GM21717 (cell line): ENCODE data around the gene SLCO4A1.

Experiments
- ATAC-seq: cut with Tn5 transposase; IDR thresholded peaks from one replicate; pipeline ENCODE4 v1.9.1; 2021; ENCODE audit warnings: mild to moderate bottlenecking, moderate library complexity; ENCODE audit not compliant: unreplicated experiment

SLCO4A1 gene

DNA sequence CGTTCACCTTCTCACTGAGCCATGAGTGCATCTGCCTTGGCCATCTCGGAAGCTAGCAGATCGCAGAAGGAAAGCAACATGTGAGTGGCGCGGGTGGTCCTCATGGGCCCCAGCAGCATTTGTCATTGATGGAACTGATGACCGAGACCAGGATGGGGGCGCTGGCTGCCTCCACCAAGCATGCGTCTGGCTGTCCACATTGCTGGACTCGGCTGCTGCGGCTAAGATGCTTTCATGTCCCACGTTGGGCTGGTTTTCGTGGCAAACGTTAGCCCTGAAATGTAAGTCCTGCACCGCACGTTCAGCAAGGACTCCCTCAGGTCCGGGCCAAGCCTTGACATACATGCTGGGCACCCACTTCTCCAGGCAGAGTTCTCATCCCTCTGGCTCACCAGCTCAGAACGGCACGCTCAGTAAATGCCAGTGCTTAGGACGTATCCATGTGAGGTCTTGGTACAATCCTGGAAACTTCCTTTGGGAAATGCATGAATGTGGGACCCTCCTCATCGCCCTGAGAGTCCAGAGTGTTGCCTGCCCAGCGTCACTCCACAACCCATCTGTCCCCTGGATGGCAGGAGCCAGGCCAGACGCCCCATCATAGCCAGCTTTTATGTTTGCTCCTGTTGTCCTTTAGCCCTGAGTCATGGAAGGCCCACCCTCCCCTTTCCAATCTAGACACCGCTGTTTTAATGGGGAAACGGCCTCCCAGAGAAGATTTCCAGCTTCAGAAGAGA lies 8.4 kb downstream of the SLCO4A1 start:
- ATAC-seq: no peak

DNA sequence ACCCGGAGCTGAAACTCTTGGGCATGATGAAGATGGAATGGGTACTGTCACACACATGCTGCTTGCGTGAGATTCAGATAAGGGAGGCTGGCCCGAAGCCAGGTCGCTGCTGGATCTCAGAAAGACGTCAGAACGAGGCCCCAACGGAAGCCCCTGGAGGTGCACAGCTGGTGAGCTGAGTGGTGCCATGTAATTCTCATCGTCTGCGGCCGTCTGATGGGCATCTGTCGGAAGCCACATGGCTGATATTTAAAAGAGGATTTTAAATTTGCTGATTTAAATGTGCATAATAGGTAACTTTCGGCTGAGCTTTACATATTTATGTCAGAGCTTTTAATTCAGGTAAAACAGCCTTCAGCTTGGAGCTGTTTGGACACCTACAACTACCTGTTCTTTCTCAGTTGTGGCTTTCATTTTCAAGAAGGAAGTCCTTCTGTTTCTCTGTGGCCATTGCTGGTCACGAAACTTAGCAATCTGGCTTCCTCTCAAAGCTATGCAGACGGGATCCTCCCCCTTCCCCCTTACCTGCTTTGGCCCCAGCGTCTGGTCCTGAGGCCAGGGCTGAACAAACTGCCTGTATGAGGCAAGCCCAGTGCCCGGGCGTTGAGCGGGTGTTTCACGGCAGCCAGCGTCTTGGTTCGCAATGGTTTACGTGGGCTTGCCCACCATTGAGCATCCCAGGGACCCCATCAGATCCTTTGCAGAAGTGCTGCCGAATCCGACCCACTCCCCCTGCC lies 9.2 kb downstream of the SLCO4A1 start:
- peak; percentile 43 for ATAC-seq

GRCh38 chr20:62652041-62652893 lies 10.0 kb downstream of the SLCO4A1 start:
- peak; percentile 38 for ATAC-seq

GRCh38 chr20:62652894-62653305 lies 10.6 kb downstream of the SLCO4A1 start:
- ATAC-seq: no peak

- no peak for ATAC-seq
Measured at GRCh38 chr20:62653373-62653772, 11.1 kb downstream of the SLCO4A1 start.

- no peak for ATAC-seq
Measured at GRCh38 chr20:62653951-62654685, 11.8 kb downstream of the SLCO4A1 start.

DNA sequence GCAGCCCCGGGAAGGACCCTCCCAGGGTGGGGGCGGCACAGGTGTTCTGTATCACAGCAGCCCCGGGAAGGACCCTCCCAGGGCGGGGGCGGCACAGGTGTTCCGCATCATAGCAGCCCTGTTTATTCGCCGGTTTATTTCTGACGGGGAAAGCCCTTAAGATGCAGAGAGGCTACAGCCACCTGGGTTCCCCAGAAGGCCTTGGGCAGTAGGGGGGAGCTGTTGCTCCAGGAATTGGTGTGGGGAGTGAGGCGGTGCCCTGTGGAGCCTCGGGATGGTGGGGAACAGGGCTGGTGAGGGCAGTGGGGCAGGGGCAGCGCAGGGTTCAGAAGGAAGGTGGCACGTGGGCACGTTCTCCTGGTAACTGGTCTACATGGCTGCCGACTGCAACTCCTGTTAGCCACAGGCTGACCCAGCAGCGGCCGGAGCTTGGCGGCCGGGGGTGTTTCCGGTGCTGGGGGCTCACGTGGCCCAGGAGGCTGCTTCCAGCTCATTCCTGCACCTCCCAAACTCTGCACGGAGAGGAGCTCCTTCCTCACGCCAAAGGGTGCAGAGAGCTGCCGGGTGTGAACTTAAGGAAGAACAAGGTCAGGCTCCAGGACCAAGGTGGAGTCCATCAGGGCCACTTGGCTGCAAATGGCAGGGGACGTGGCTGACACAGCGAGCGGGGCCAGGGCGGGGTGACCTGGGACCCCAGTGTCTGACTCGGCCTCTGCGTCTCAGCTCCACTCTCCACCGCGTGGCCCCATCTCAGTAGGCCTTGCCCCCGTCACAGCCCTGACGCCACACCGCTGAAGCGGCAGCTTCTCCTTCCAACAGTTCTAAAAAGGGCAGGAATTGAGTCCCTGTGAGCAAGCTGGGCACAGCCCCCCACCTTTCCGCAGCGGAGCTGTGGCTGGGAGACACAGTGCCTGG lies 13.2 kb downstream of the SLCO4A1 start:
- no peak for ATAC-seq

- ATAC-seq: no peak
Measured at GRCh38 chr20:62656197-62656918, 14.1 kb downstream of the SLCO4A1 start.

DNA sequence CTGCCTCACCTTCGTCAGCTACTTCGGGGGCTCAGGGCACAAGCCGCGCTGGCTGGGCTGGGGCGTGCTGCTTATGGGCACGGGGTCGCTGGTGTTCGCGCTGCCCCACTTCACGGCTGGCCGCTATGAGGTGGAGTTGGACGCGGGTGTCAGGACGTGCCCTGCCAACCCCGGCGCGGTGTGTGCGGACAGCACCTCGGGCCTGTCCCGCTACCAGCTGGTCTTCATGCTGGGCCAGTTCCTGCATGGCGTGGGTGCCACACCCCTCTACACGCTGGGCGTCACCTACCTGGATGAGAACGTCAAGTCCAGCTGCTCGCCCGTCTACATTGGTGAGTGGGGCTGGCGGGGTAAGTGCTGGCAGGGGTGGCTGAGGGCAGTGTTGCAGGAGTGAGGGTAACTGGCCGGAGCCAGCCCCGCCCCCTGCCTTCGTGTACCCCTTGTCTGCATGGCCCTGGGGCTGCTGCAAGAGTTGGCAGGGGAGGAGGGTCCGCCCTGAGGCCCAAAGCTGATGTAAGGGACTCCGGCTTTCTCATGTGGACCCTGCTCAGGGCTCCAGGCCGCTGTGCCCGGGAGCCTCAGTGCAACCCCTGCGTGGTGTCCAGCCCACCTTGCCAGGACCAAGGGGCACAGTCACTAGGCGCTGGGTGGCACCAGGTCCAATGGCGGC lies 14.8 kb downstream of the SLCO4A1 start:
- ATAC-seq: no peak

GRCh38 chr20:62657589-62657942 lies 15.3 kb downstream of the SLCO4A1 start:
- ATAC-seq: no peak

- ATAC-seq: no peak
Measured at GRCh38 chr20:62657956-62658355, 15.7 kb downstream of the SLCO4A1 start.

- no peak for ATAC-seq
Measured at GRCh38 chr20:62658593-62659178, 16.4 kb downstream of the SLCO4A1 start.

DNA sequence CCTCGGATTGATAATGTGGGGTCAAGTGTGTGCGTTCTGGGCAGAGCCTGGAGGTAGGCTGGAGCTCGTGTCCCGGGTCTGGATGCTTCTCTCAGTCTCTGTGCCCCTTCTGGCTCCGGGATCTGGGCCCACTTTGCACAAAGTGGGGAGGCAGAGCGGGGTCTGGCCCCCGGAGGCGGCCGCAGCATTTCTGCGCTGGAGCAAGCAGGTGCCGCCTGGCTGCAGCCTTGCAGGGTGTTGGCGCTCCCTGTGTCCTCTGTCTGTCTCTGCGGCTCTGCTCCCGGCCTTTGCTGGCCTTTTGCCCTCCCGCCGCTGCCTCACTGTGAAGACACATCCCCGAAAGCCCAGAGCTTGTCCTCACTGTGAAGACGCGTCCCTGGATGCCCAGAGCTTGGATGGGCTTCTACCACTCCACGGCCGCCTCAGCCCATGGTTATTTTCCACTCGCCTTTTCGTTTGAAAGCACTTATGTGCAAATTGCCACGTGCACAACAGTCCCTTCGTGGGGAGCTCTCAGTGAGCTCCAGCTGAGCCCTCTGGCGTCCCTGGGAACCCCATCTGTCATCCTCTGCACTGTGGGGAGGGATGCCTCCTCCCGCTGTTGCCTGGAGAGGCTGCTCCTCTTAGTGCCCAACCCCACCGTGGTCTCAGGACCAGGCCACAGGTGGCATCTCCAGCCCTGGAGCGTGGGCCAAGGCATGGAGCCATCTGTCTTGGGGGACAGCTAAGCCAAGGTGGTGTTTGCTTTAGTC lies 17.4 kb downstream of the SLCO4A1 start:
- no peak for ATAC-seq

GRCh38 chr20:62660240-62660615 lies 17.9 kb downstream of the SLCO4A1 start:
- no peak for ATAC-seq

- no peak for ATAC-seq
Measured at GRCh38 chr20:62660768-62661167, 18.5 kb downstream of the SLCO4A1 start.

GRCh38 chr20:62661647-62662046 lies 19.3 kb downstream of the SLCO4A1 start:
- ATAC-seq: no peak

DNA sequence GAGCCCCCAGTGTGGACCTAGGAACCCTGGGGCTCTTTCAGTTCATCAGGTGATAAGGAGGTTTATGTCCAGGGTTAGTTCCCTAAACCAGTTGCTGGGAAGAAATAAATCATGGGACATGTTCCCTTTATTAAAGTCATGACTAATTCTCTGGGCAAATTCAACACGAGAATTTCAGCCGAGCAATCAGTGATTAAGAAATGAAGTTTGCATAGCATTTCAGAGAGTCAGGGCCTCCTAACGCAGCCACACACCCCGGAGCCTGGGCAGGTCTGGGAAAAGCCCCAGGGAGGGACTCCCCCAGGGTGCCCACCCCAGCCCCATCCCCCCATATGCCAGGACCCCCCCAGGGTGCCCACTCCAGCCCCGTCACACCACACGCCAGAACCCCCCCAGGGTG lies 20.1 kb downstream of the SLCO4A1 start:
- no peak for ATAC-seq
